SH-SY5Y (cell line): ENCODE measurements around the gene C1QTNF9.

ENCODE experiments used
- GATA2 ChIP-seq: IDR thresholded peaks from 2 replicates; pipeline ENCODE4 v1.6.1; 2011; ENCODE audit warnings: mild to moderate bottlenecking, low read depth, low read length
- GATA3 ChIP-seq: IDR thresholded peaks from 2 replicates; pipeline ENCODE4 v1.6.1; 2011; ENCODE audit warnings: low read depth, mild to moderate bottlenecking, low read length, moderate library complexity

DNA sequence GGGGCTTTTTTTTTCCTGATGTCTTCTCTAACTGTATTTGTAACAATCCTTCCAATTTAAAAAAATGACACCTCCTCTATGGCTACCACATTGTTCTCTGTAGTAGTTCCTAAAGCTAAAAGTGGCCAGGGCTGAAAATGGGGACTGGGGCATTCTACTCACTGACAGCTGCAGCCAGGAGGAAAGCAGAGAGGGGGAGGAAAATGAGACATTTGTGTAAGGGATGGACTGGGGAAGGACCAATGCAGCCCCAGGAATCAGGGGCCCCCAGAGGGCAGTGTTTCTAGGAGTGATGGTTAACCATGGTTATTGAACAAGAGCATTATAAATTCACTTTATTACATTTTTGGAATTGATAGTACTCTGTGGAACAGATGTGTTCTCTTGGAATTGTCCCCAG is 34.3 kb upstream of the C1QTNF9 start:
- TF ChIP-seq GATA3 (no peak), GATA2 (no peak)
